Stomach smooth muscle (tissue), 2 donors: ENCODE results near the gene SRRM3.
"Not testable (repeated sequence)": the region's sequence is repeated elsewhere in the genome, so short reads cannot be mapped to it uniquely, and the experiment has no call there.

Source experiments
- H3K27ac ChIP-seq: one replicate; pipeline ENCODE4 v1.7.0; 2013; ENCODE audit warnings: mild to moderate bottlenecking, low read length, inconsistent platforms
- H3K27me3 ChIP-seq, 2 donors: one replicate each; pipeline ENCODE4 v1.7.0; 2013; ENCODE audit warnings: low read length in 2 of 2; ENCODE audit not compliant: insufficient read depth in 2 of 2, control insufficient read depth in 1 of 2
- H3K36me3 ChIP-seq, 2 donors: one replicate each; pipeline ENCODE4 v1.7.0; 2013; ENCODE audit warnings: low read length in 2 of 2; ENCODE audit not compliant: control insufficient read depth in 2 of 2, insufficient read depth in 2 of 2
- H3K4me1 ChIP-seq: one replicate; pipeline ENCODE4 v1.7.0; 2013; ENCODE audit warnings: low read length; ENCODE audit not compliant: control insufficient read depth, insufficient read depth
- H3K4me3 ChIP-seq, 2 donors: one replicate each; pipeline ENCODE4 v1.7.0; 2013; ENCODE audit warnings: low read length in 2 of 2
- H3K9ac ChIP-seq, 2 donors: one replicate each; pipeline ENCODE4 v1.7.0; 2013; ENCODE audit warnings: low read length in 2 of 2, mild to moderate bottlenecking in 1 of 2
- H3K9me3 ChIP-seq, 2 donors: one replicate each; pipeline ENCODE4 v1.7.0; 2013; ENCODE audit warnings: low read length in 2 of 2; ENCODE audit not compliant: control insufficient read depth in 2 of 2
- donor health status: healthy.
- donor health status: Pancreatic carcinoma.

Gene SRRM3

DNA sequence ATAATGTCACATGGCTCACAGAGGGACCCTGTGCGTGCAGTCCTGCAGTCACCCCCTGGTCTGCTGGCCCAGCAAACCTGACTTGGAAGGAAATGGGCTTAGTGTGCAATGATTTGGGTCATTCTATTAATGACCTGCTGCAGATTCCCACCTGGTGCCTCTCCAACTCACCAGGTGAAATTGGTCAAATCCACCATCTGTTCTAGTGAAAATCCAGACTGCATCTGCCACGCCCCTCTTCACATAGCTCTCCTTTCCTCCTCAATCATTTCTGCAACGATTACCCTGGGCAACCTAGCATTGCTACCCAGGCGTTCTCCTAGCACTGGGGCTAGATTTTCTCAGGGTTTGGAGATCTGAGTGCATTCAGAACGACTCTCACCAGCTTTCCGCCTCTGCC, 29.4 kb downstream of the SRRM3 start:
- no peak overlapping the region for H3K4me3 ChIP-seq
- H3K9ac ChIP-seq, result no peak overlapping the region
- no peak overlapping the region for H3K27ac ChIP-seq
- no peaks in the 10 kb centered on the region for H3K9me3 ChIP-seq
- peaks cover 34 to 38% of the 10 kb centered on the region in 2 donors for H3K27me3 ChIP-seq
- no peaks in the 10 kb centered on the region for H3K36me3 ChIP-seq
- peaks cover 4% of the 10 kb centered on the region for H3K4me1 ChIP-seq

DNA sequence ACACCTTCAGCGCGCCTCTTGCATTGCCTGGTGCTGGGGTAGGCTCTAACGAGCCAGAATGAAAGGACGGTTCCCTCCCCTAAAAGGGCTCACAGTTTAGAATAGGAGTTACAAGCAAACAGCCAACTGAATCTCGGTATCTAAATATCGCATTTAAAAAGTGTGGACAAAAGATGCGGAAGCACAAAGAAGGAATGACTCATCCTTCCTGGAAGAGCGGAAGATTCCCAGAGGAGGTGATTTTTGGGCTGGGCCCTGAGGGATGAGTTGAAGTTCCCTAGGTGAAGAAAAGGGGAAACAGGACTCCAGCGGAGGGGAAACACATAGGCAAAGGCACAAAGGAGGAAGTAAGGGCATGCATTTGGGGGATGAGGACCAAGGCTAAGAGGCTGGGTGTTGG, 29.9 kb downstream of the SRRM3 start:
- Histone ChIP-seq H3K36me3 (no peaks in the 10 kb centered on the region), H3K9me3 (no peaks in the 10 kb centered on the region), H3K27me3 (peaks cover 32 to 37% of the 10 kb centered on the region in 2 donors), H3K4me1 (peaks cover 4% of the 10 kb centered on the region), H3K9ac (no peak overlapping the region), H3K27ac (no peak overlapping the region), H3K4me3 (no peak overlapping the region)

DNA sequence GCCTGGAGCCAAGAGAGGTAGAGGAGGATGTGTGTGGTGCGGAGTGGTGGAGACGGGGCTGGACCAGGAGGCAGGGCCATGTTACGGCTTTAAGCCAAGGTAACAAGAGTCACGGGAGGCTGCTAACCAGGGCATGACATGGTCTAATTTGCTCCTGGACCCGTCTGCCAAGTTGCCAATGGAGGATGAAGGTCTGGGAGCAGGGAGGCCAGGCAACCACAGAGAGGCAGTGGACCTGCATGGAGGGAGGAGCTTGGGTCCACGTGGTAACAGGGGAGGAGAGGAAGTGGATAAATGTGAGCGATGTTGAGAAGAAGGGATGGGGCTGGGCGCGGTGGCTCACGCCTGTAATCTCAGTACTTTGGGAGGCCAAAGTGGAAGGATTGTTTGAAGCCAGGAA, 31.0 kb downstream of the SRRM3 start:
- Histone ChIP-seq H3K9ac (no peak overlapping the region), H3K4me1 (peaks cover 4% of the 10 kb centered on the region), H3K9me3 (no peaks in the 10 kb centered on the region), H3K27me3 (peaks cover 29 to 38% of the 10 kb centered on the region in 2 donors), H3K4me3 (no peak overlapping the region), H3K27ac (no peak overlapping the region), H3K36me3 (no peaks in the 10 kb centered on the region)

DNA sequence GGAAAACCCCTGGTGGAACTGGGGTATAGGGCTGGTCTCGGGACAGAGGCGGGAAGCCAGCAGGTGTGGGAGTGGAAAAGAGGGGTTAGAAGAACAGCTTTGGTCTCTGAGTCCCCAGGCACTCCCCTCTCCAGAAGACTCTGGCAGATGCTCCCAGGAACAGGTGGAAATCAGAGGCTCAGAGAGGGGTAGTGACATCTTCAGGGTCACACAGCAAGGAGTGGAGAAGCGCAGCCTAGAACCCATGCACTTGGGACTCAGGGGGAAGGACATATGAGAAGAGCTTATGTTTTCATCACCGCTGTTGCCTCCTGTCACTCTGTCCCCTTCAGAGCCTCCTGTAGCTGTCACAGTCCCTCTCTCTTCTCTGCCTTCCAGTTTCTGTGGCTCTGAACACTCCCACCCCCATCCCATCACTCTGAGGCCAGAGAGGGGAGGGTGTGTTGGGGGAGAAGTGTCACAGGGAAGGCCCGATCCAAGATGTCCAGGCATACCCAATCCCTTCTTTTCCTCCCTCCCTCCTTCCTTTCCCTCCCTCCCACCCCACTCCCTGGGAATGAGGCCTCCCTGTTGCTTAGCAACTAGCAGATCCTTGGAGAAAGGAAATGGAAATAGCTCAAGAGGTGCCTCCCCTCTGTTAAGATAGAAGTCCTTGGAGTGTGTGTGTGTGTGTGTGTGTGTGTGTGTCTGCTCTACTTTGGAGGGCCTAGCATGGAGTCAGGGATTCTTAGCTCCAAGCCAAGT, 32.0 kb downstream of the SRRM3 start:
- Histone ChIP-seq H3K9me3 (no peaks in the 10 kb centered on the region), H3K27me3 (peaks cover 34 to 40% of the 10 kb centered on the region in 2 donors), H3K27ac (no peak overlapping the region), H3K36me3 (no peaks in the 10 kb centered on the region), H3K4me1 (peaks cover 4% of the 10 kb centered on the region), H3K9ac (no peak overlapping the region), H3K4me3 (no peak overlapping the region)

DNA sequence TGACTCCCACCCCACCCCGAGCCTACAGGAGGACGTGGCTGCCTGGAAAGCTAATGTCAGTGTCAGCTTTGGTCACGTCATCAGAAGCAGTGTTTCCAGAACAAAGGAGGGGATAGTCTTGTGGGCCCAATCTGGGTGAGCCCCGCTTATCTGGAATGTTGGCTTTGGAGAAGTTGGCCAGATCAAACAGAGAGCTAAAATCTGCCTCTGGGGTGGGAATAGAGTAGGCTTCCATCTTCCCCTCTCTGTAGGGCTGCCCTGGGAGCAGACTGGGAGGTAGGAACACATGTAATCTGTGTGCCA, 32.5 kb downstream of the SRRM3 start:
- Histone ChIP-seq H3K27ac (no peak overlapping the region), H3K4me3 (no peak overlapping the region), H3K36me3 (no peaks in the 10 kb centered on the region), H3K9me3 (no peaks in the 10 kb centered on the region), H3K9ac (no peak overlapping the region), H3K4me1 (peaks cover 4% of the 10 kb centered on the region), H3K27me3 (peaks cover 34 to 40% of the 10 kb centered on the region in 2 donors)

DNA sequence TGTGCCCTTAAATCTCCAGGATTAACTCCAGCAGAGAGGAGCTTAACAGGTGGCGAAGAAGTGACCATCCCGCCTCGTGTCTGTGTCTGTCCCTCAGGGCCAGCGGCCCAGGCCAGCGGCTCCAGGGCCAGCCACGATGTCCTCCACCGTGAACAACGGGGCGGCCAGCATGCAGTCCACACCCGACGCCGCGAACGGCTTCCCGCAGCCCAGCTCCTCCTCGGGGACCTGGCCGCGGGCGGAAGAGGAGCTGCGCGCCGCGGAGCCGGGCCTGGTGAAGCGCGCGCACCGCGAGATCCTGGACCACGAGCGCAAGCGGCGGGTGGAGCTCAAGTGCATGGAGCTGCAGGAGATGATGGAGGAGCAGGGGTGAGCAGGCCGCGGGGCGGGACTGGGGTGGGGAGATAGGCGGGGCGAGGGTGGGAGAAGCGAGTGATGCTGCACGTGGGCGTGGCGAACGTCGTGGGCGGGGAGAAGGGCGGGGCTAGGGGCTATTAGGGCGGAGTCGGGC, 33.3 kb downstream of the SRRM3 start:
- no peak overlapping the region for H3K27ac ChIP-seq
- peaks cover 4% of the 10 kb centered on the region for H3K4me1 ChIP-seq
- H3K4me3 ChIP-seq, result peak overlapping the region in 1 of 2 donors; percentile 44
- H3K27me3 ChIP-seq, result peaks cover 34 to 40% of the 10 kb centered on the region in 2 donors
- H3K36me3 ChIP-seq, result no peaks in the 10 kb centered on the region
- no peak overlapping the region for H3K9ac ChIP-seq
- H3K9me3 ChIP-seq, result no peaks in the 10 kb centered on the region

DNA sequence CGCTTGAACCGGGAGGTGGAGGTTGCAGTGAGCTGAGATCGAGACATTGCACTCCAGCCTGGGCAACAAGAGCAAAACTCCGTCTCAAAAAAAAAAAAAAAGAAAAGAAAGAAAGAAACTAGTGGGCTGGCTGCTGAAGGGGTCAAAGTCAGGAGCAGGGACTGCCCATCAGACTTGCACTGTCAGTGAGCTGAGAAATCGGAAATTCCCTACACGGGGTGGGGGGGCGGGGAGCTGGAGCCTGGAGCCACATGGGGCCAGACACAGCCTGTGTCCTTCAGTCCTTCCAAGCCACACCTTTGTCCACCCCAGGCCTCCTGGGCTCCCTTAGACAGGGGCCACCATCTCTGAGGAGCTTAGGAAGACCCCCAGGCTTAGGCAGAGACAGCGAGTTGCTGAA, 34.5 kb downstream of the SRRM3 start:
- Histone ChIP-seq H3K27ac (no peak overlapping the region), H3K4me1 (peaks cover 4% of the 10 kb centered on the region), H3K27me3 (peaks cover 30 to 34% of the 10 kb centered on the region in 2 donors), H3K9ac (no peak overlapping the region), H3K4me3 (no peak overlapping the region), H3K9me3 (no peaks in the 10 kb centered on the region), H3K36me3 (no peaks in the 10 kb centered on the region)

DNA sequence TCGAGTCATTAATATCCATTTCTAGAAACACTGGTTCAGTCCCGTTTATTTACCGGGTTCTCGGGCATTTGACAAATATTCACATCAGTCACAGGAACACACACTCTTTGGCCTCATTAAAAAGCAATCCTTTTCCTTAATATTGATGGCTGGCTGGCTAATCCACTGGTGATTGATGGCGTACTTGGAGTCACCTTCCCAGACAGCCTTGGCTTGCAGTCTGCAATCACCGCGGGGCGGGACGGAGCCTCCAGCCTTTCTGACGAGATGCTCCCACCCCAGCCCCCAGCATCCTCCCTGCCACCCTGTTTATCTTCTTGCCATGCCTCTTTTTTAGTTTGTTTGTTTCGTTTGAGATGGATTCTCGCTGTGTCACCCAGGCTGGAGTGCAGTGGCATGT, 36.6 kb downstream of the SRRM3 start:
- Histone ChIP-seq H3K4me3 (no peak overlapping the region), H3K4me1 (peaks cover 4% of the 10 kb centered on the region), H3K9me3 (no peaks in the 10 kb centered on the region), H3K27ac (no peak overlapping the region), H3K9ac (no peak overlapping the region), H3K36me3 (no peaks in the 10 kb centered on the region), H3K27me3 (peaks cover 20 to 22% of the 10 kb centered on the region in 2 donors)

DNA sequence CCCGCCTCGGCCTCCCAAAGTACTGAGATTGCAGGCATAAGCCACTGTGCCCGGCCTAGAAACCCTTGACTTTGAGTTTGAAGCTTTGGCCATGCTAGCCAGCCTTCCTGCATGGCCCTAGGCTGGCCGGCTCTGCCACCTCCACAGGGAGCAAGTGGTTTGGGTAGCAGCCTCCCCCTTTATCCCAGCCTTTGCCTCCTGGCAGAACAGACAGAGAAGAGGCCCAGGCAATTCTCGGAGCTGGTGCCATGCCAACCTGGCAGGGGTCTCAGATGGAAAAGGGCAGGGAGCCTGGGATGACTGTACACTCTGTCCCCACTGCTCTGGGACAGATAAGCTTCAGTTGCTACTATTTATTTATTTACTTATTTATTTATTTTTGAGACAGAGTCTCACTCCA, 39.4 kb downstream of the SRRM3 start:
- Histone ChIP-seq H3K9me3 (no peaks in the 10 kb centered on the region), H3K36me3 (no peaks in the 10 kb centered on the region), H3K9ac (no peak overlapping the region), H3K27me3 (peaks cover 5% of the 10 kb centered on the region in 2 donors), H3K4me3 (no peak overlapping the region), H3K27ac (no peak overlapping the region), H3K4me1 (no peaks in the 10 kb centered on the region)

DNA sequence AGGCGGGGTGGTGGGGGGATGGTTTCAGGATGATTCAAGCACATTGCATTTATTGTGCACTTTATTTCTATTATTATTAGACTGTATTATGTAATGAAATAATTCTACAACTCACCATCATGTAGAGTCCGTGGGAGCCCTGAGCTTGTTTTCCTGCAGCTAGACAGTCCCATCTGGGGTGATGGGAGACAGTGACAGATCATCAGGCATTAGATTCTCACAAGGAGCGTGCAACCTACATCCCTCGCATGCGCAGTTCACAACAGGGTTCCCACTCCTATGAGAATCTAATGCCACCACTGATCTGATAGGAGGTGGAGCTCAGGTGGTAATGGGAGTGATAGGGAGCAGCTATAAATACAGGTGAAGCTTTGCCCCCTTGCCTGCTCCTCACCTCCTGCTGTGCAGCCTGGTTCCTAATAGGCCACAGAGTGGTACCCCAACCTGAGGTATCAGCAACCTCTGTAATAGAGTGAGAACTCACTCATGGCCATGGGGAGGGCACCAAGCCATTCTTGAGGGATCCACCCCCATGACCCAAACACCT, 40.9 kb downstream of the SRRM3 start:
- H3K27ac ChIP-seq, H3K9me3 ChIP-seq, H3K4me1 ChIP-seq, H3K27me3 ChIP-seq, H3K36me3 ChIP-seq, H3K9ac ChIP-seq, H3K4me3 ChIP-seq: not testable (repeated sequence)

DNA sequence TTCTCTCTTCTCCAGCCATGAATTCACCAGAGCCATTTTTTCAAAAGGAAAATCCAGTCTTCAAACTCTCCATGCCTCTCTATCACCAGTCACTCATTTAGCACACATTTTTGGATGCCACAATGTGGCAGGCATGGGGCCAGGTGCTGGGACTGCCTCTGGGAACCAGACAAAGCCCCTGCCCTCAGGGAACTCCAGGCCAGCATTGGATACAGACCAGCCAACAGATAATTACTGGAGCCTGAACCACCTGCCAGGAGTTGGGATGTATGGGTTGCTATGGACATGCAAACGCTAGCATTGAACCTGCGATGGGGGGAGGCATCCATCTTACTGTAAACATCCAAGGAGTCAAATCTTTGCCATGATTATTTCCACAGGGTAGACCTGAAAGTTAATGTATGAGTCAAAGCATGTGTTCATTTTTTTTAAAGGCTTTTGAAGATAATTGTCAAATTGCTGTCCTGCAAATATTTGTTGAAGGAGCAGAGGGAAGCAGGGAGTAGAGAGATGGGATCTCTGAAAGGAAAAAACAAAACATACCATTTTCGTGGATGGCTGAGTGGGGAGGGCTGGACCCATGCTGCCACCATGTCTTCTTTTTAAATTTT, 43.2 kb downstream of the SRRM3 start:
- Histone ChIP-seq H3K4me1 (no peaks in the 10 kb centered on the region), H3K9ac (no peak overlapping the region), H3K27ac (no peak overlapping the region), H3K27me3 (peaks cover 4 to 5% of the 10 kb centered on the region in 2 donors), H3K9me3 (no peaks in the 10 kb centered on the region), H3K4me3 (no peak overlapping the region), H3K36me3 (no peaks in the 10 kb centered on the region)
